Activated naive CD8-positive, alpha-beta T cell treated with anti-CD3 and anti-CD28 coated beads for 36 hours (primary cell): Measurements from ENCODE around the gene INTS1. TPM values are rescaled to one million over a fixed set of nuclear protein-coding genes. Genes with fewer than 3 reads are reported as not detected.
A peak's percentile ranks its signal among the peaks of the same experiment; 100 is the strongest.
"Not testable (repeated sequence)": the region's sequence is repeated elsewhere in the genome, so short reads cannot be mapped to it uniquely, and the experiment has no call there.

Experiments
- DNase-seq: peaks from one replicate; pipeline ENCODE4 v3.0.0; 2021
- H3K27ac Mint-ChIP-seq: one replicate; pipeline ENCODE4 v1.8.0; 2022; ENCODE audit warnings: mild to moderate bottlenecking, moderate library complexity, mixed read lengths
- H3K27me3 Mint-ChIP-seq: one replicate; pipeline ENCODE4 v1.8.0; 2022; ENCODE audit warnings: mild to moderate bottlenecking, mixed read lengths
- H3K36me3 Mint-ChIP-seq: one replicate; pipeline ENCODE4 v1.8.0; 2021; ENCODE audit warnings: mild to moderate bottlenecking, mixed read lengths
- H3K4me1 Mint-ChIP-seq: one replicate; pipeline ENCODE4 v1.8.0; 2021; ENCODE audit warnings: mixed read lengths
- H3K4me3 Mint-ChIP-seq: one replicate; pipeline ENCODE4 v1.8.0; 2022; ENCODE audit warnings: mild to moderate bottlenecking, moderate library complexity, mixed read lengths
- H3K9me3 Mint-ChIP-seq: one replicate; pipeline ENCODE4 v1.8.0; 2022; ENCODE audit warnings: mixed read lengths
- total RNA-seq, 2 experiments: library from RNA; stranded (reverse); gene quantifications; one replicate each; pipeline ENCODE4 v1.2.3, GENCODE V29; 2021

INTS1 gene
- total RNA-seq, 2 experiments from 2014 or later: 88.9 to 94.1 TPM

DNA sequence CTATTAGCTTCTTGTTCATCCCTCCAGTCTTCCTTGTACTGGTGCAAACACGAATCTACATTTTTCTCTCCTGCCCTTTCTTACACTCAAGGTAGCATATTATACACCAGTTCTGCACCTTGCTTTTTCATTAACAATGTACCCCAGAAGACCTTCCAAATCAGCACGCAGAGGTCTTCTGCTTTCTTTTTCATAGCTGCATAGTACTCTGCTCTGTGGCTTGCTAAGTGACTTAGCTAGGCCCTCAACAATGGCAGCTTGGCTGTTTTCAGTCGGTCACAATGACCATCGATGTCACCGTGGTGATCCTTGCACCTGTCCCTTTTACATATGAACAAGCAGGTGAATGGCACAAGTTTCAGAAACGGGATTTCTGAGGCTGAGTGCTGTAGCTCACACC is 21.2 kb upstream of the INTS1 start:
- H3K9me3 Mint-ChIP-seq: no peaks in the 10 kb centered on the region
- DNase-seq: no peak
- peaks cover 6% of the 10 kb centered on the region for H3K27me3 Mint-ChIP-seq
- H3K4me3 Mint-ChIP-seq: no peak overlapping the region
- H3K36me3 Mint-ChIP-seq: no peaks in the 10 kb centered on the region
- no peak overlapping the region for H3K27ac Mint-ChIP-seq
- H3K4me1 Mint-ChIP-seq: peaks cover 6% of the 10 kb centered on the region

GRCh38 chr7:1523844-1524243 is 19.7 kb upstream of the INTS1 start:
- H3K27me3 Mint-ChIP-seq: peaks cover 6% of the 10 kb centered on the region
- H3K36me3 Mint-ChIP-seq: no peaks in the 10 kb centered on the region
- peaks cover 6% of the 10 kb centered on the region for H3K4me1 Mint-ChIP-seq
- DNase-seq: no peak
- no peak overlapping the region for H3K27ac Mint-ChIP-seq
- peaks cover 5% of the 10 kb centered on the region for H3K9me3 Mint-ChIP-seq
- H3K4me3 Mint-ChIP-seq: no peak overlapping the region

- H3K4me1 Mint-ChIP-seq: peaks cover 6% of the 10 kb centered on the region
- no peak overlapping the region for H3K4me3 Mint-ChIP-seq
- no peak overlapping the region for H3K27ac Mint-ChIP-seq
- H3K27me3 Mint-ChIP-seq: peaks cover 6% of the 10 kb centered on the region
- H3K36me3 Mint-ChIP-seq: no peaks in the 10 kb centered on the region
- peaks cover 5% of the 10 kb centered on the region for H3K9me3 Mint-ChIP-seq
- no peak for DNase-seq
Observed at GRCh38 chr7:1523208-1523607, 19.0 kb upstream of the INTS1 start.

GRCh38 chr7:1521456-1521855 is 17.3 kb upstream of the INTS1 start:
- DNase-seq: no peak
- H3K36me3 Mint-ChIP-seq: no peaks in the 10 kb centered on the region
- peaks cover 5% of the 10 kb centered on the region for H3K9me3 Mint-ChIP-seq

DNA sequence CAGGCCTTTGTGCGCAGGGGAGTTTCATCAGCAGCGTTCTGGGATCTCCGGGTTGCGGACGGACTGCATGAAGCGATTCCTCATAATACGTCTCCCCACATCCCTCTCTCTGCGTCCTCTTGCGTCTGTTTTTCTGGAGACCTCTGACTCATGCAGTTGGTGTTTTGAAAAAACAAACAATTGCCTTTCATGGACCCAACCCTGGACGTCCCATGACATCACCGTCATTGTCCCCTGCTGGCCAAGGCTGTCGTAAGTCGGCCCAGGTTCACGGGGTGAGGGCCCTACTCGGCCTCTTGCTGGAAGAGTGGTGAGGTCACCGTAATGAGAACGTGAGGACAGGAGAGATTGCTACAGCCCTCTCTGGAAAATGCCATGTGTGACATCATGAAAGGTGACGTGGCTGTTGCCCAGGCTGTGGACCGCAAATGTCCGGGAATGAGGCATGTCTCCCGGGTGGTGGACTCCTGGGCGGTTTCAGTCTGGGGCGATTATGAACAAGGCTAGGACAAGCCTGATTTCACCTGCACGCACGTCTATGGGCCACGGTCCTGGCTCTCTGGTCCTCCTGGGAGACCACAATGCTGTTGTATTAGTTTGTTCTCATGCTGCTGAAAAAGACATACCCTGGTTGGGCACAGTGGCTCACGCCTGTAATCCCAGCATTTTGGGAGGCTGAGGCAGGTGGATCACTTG is 16.5 kb upstream of the INTS1 start:
- no peak overlapping the region for H3K27ac Mint-ChIP-seq
- no peak overlapping the region for H3K4me3 Mint-ChIP-seq
- peaks cover 3% of the 10 kb centered on the region for H3K27me3 Mint-ChIP-seq
- peaks cover 5% of the 10 kb centered on the region for H3K9me3 Mint-ChIP-seq
- H3K4me1 Mint-ChIP-seq: peaks cover 6% of the 10 kb centered on the region
- no peak for DNase-seq
- H3K36me3 Mint-ChIP-seq: no peaks in the 10 kb centered on the region

More at GRCh38 chr7:1521456-1521855, 17.3 kb upstream of the INTS1 start:
- H3K4me1 Mint-ChIP-seq: peaks cover 6% of the 10 kb centered on the region
- peaks cover 6% of the 10 kb centered on the region for H3K27me3 Mint-ChIP-seq
- no peak overlapping the region for H3K4me3 Mint-ChIP-seq
- H3K27ac Mint-ChIP-seq: no peak overlapping the region

GRCh38 chr7:1519322-1519922 is 15.2 kb upstream of the INTS1 start:
- not testable (repeated sequence) for H3K27ac Mint-ChIP-seq, H3K4me3 Mint-ChIP-seq

GRCh38 chr7:1516586-1517251 is 12.5 kb upstream of the INTS1 start:
- no peaks in the 10 kb centered on the region for H3K36me3 Mint-ChIP-seq
- H3K4me1 Mint-ChIP-seq: peaks cover 17% of the 10 kb centered on the region
- H3K27ac Mint-ChIP-seq: no peak overlapping the region

More at GRCh38 chr7:1519322-1519922, 15.2 kb upstream of the INTS1 start:
- H3K4me1 Mint-ChIP-seq, DNase-seq, H3K27me3 Mint-ChIP-seq, H3K36me3 Mint-ChIP-seq, H3K9me3 Mint-ChIP-seq: not testable (repeated sequence)

DNA sequence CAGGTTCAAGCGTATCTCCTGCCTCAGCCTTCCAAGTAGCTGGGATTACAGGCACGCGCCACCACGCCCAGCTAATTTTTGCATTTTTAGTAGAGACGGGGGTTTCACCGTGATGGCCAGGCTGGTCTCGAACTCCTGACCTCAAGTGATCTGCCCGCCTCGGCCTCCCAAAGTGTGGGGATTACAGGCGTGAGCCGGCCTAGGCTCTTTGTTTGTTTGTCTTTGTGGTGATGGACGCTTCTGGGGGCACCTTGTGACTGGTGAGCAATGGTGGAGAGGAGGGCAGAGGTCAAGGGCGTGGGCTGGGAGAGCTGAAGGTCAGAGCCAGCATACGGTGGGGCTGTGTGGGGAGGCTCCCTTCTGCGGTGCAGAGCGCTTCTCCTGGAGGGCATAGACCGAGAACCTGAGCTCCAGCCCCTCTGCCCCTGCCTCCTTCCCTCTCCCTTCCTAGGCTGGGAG is 11.3 kb upstream of the INTS1 start:
- H3K9me3 Mint-ChIP-seq, H3K36me3 Mint-ChIP-seq, H3K27ac Mint-ChIP-seq, H3K27me3 Mint-ChIP-seq, DNase-seq, H3K4me3 Mint-ChIP-seq: not testable (repeated sequence)
- H3K4me1 Mint-ChIP-seq: peaks cover 17% of the 10 kb centered on the region

More at GRCh38 chr7:1516586-1517251, 12.5 kb upstream of the INTS1 start:
- DNase-seq: no peak
- peaks cover 5% of the 10 kb centered on the region for H3K9me3 Mint-ChIP-seq
- no peaks in the 10 kb centered on the region for H3K27me3 Mint-ChIP-seq
- H3K4me3 Mint-ChIP-seq: no peak overlapping the region

- H3K4me1 Mint-ChIP-seq: peaks cover 17% of the 10 kb centered on the region
- H3K27me3 Mint-ChIP-seq: no peaks in the 10 kb centered on the region
- no peak overlapping the region for H3K27ac Mint-ChIP-seq
- no peak for DNase-seq
- H3K4me3 Mint-ChIP-seq: no peak overlapping the region
- H3K36me3 Mint-ChIP-seq: no peaks in the 10 kb centered on the region
- H3K9me3 Mint-ChIP-seq: peaks cover 5% of the 10 kb centered on the region
Observed at GRCh38 chr7:1514995-1515401, 10.8 kb upstream of the INTS1 start.

DNA sequence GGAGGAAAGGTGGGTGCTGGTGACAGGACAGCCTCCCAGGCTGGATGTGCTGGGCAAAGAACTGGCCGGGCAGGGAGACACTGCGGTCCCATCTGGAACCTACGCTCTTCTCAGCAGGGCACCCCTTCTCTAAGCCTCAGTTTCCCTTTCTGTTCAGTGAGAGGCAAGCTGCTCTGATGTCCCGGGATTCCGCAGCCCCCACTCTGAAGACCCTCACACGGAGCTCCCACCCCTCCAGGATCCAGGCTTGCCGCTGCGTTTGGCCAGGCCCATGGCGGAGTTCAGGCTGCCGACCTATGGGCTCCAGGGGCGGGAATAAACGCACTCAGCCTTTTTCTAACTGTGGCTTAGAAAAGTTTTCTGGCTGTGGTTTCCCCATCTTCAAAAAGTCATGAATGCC is 10.2 kb upstream of the INTS1 start:
- Mint-ChIP-seq H3K4me3 (no peak overlapping the region), H3K36me3 (no peaks in the 10 kb centered on the region), H3K4me1 (peaks cover 17% of the 10 kb centered on the region), H3K27ac (no peak overlapping the region), H3K27me3 (no peaks in the 10 kb centered on the region), H3K9me3 (peaks cover 5% of the 10 kb centered on the region)
- no peak for DNase-seq

GRCh38 chr7:1513657-1514095 is 9.5 kb upstream of the INTS1 start:
- no peaks in the 10 kb centered on the region for H3K27me3 Mint-ChIP-seq
- no peak overlapping the region for H3K27ac Mint-ChIP-seq
- H3K9me3 Mint-ChIP-seq: no peaks in the 10 kb centered on the region
- peaks cover 20% of the 10 kb centered on the region for H3K4me1 Mint-ChIP-seq
- H3K36me3 Mint-ChIP-seq: peaks cover under 1% of the 10 kb centered on the region
- H3K4me3 Mint-ChIP-seq: no peak overlapping the region
- DNase-seq: no peak

GRCh38 chr7:1512781-1513656 is 8.8 kb upstream of the INTS1 start:
- Mint-ChIP-seq H3K4me1 (peaks cover 25% of the 10 kb centered on the region), H3K36me3 (peaks cover 5% of the 10 kb centered on the region), H3K9me3 (no peaks in the 10 kb centered on the region), H3K27ac (peak overlapping the region; percentile 62), H3K4me3 (peak overlapping the region; percentile 25), H3K27me3 (no peaks in the 10 kb centered on the region)
- DNase-seq: peak; percentile 60

GRCh38 chr7:1511444-1512422 is 7.5 kb upstream of the INTS1 start:
- H3K36me3 Mint-ChIP-seq: peaks cover 5% of the 10 kb centered on the region
- no peak overlapping the region for H3K27ac Mint-ChIP-seq
- no peak for DNase-seq
- no peak overlapping the region for H3K4me3 Mint-ChIP-seq
- H3K9me3 Mint-ChIP-seq: no peaks in the 10 kb centered on the region
- H3K27me3 Mint-ChIP-seq: no peaks in the 10 kb centered on the region
- H3K4me1 Mint-ChIP-seq: peaks cover 28% of the 10 kb centered on the region

GRCh38 chr7:1510780-1511154 is 6.6 kb upstream of the INTS1 start:
- Mint-ChIP-seq H3K27me3 (no peaks in the 10 kb centered on the region), H3K4me3 (no peak overlapping the region), H3K9me3 (no peaks in the 10 kb centered on the region), H3K4me1 (peaks cover 31% of the 10 kb centered on the region), H3K27ac (no peak overlapping the region), H3K36me3 (peaks cover 5% of the 10 kb centered on the region)
- DNase-seq: no peak
